Type B pancreatic cell (in vitro differentiated cells): ENCODE data around the gene CPA2. TPM values are rescaled to one million over a fixed set of nuclear protein-coding genes. Genes with fewer than 3 reads are reported as not detected.

Experiments used
- DNase-seq: peaks from one replicate; pipeline ENCODE4 v3.0.0; 2021; ENCODE audit warnings: mixed read lengths; ENCODE audit not compliant: unreplicated experiment; ENCODE audit errors: extremely low spot score
- H3K27ac Mint-ChIP-seq: 2 replicates; pipeline ENCODE4 v1.8.0; 2021; ENCODE audit warnings: mild to moderate bottlenecking, mixed read lengths
- H3K27me3 Mint-ChIP-seq: 2 replicates; pipeline ENCODE4 v1.8.0; 2021; ENCODE audit warnings: mixed read lengths
- H3K36me3 Mint-ChIP-seq: 2 replicates; pipeline ENCODE4 v1.8.0; 2021; ENCODE audit warnings: mixed read lengths
- H3K4me1 Mint-ChIP-seq: one replicate; pipeline ENCODE4 v1.8.0; 2021; ENCODE audit warnings: mixed read lengths; ENCODE audit not compliant: unreplicated experiment
- H3K4me3 Mint-ChIP-seq: 2 replicates; pipeline ENCODE4 v1.8.0; 2021; ENCODE audit warnings: mild to moderate bottlenecking, mixed read lengths
- H3K9me3 Mint-ChIP-seq: 2 replicates; pipeline ENCODE4 v1.8.0; 2021; ENCODE audit warnings: mixed read lengths
- total RNA-seq: library from RNA; stranded (reverse); gene quantifications from 2 replicates; pipeline ENCODE4 v1.2.1, GENCODE V29; 2021; ENCODE audit warnings: low replicate concordance
- TF ChIP-seq, protein P1 (sequence below): fragments of 200-600 bp; sonication (generic); conservative IDR thresholded peaks from 2 replicates; pipeline ENCODE4 v1.5.0; 2021; ENCODE audit warnings: antibody characterized with exemption, mild to moderate bottlenecking

Gene CPA2
- total RNA-seq, 1 donor from 2014 or later, result 19.8 TPM

DNA sequence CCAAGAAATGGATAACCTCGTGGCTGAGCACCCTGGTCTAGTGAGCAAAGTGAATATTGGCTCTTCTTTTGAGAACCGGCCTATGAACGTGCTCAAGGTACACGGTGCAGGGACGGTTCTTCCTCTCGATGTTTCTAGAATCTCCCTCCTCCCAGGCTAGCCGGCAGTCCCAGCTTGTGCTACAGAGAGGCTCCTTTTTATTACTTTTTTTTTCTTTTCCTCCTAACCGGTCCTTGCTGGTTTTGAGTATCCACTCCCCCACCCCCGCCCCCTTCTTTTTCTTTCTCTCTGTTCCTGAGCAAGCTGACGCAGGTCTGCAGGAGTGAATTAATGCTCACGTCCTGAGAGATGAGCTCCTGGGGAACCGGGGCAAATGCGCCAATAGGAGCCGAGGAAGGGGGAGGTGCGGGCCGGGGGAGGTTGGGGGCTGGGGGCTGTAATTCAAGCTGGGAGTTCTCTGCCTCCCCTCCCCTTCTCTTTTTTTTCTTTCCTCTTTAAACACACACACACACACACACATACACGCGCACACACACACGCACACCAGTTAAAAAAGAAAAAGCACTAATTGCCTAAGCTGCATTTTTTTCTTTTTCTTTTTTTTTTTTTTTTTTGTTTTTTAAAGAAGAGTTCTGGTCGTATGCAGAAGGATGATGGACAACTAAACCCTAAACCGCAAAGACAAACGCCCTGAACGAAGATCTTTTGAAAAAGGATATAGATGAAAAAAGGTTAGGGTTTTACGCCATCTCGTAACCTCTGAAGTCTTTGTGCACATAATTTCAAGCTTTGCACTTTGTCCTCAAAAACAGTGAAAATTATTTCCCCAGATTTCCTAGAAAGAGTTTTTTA lies 6.6 kb downstream of the CPA2 start:
- Mint-ChIP-seq H3K4me1 (peaks cover 70% of the 10 kb centered on the region), H3K27me3 (no peaks in the 10 kb centered on the region), H3K36me3 (no peaks in the 10 kb centered on the region), H3K27ac (peak overlapping the region; percentile 93), H3K9me3 (peaks cover 10% of the 10 kb centered on the region), H3K4me3 (peak overlapping the region; percentile 82)
- DNase-seq, result peak; percentile 82
- TF ChIP-seq, protein P1, sequence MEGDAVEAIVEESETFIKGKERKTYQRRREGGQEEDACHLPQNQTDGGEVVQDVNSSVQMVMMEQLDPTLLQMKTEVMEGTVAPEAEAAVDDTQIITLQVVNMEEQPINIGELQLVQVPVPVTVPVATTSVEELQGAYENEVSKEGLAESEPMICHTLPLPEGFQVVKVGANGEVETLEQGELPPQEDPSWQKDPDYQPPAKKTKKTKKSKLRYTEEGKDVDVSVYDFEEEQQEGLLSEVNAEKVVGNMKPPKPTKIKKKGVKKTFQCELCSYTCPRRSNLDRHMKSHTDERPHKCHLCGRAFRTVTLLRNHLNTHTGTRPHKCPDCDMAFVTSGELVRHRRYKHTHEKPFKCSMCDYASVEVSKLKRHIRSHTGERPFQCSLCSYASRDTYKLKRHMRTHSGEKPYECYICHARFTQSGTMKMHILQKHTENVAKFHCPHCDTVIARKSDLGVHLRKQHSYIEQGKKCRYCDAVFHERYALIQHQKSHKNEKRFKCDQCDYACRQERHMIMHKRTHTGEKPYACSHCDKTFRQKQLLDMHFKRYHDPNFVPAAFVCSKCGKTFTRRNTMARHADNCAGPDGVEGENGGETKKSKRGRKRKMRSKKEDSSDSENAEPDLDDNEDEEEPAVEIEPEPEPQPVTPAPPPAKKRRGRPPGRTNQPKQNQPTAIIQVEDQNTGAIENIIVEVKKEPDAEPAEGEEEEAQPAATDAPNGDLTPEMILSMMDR, result no peak

DNA sequence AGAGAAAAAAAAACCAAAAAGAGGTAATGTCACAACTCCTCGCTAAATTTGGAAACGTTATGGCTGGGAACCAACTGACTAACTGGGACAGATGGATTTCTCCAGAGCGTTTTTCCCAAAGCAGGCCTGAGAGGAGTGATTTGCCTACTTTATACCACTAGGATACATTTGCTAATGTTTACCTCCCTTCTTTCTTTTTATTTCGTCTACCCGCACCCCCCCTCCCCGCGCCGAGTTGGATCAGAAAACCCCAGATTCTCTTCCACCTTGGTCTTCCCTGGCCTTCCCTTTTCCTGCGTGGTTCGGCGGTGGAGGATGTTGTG lies 7.2 kb downstream of the CPA2 start:
- H3K27ac Mint-ChIP-seq, result peak overlapping the region; percentile 93
- no peak for DNase-seq
- H3K9me3 Mint-ChIP-seq, result peaks cover 11% of the 10 kb centered on the region
- no peaks in the 10 kb centered on the region for H3K36me3 Mint-ChIP-seq
- TF ChIP-seq, protein P1, result peak; percentile 52
- peaks cover 69% of the 10 kb centered on the region for H3K4me1 Mint-ChIP-seq
- peak overlapping the region; percentile 82 for H3K4me3 Mint-ChIP-seq
- no peaks in the 10 kb centered on the region for H3K27me3 Mint-ChIP-seq

DNA sequence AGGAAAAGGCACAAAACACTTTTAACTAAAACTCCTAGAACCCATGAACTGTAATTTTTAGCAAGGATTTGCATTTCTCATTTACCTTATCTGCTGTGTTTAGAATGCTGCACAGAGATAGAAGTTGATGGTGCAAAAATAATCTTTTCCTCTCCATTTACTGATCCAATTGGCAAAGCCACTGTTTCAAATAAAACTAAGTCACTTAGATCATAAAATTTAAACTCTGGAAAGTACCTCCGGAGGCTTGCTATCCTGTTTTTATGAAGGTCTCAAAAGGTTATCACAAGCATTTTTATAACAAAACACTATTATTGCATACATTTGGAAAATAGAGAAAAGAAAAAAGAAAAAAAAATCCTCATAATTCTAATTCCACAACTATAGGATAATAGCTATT lies 7.6 kb downstream of the CPA2 start:
- no peaks in the 10 kb centered on the region for H3K36me3 Mint-ChIP-seq
- H3K4me3 Mint-ChIP-seq, result peak overlapping the region; percentile 82
- H3K9me3 Mint-ChIP-seq, result peaks cover 15% of the 10 kb centered on the region
- peak overlapping the region; percentile 93 for H3K27ac Mint-ChIP-seq
- no peaks in the 10 kb centered on the region for H3K27me3 Mint-ChIP-seq
- no peak for DNase-seq
- TF ChIP-seq, protein P1, result no peak
- peaks cover 72% of the 10 kb centered on the region for H3K4me1 Mint-ChIP-seq

DNA sequence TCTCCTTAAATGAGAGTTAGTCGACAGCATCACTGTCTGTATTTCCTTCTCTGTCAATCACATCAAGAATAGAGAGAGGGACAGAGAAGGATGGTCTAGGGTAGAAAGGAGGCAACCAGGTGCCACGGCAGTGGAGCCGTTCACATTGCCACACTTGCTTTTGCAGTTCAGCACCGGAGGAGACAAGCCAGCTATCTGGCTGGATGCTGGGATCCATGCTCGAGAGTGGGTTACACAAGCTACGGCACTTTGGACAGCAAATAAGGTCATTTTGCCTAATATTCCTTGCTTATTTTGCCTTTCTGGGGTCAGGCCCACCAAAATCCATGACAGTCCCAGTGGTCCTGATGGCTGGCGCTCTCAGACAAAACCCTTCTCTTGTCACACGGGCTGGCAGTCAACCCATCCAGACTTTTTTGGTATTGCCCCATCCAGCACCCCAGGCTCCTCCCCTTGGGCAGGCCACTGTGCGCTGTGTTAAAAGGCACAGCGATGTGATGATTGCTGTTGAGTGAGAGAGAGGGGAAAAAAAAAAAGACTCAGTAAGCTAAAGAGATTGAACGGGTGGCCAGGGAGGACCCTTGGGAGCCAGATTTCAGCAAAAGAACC lies 8.4 kb downstream of the CPA2 start:
- Mint-ChIP-seq H3K4me1 (peaks cover 68% of the 10 kb centered on the region), H3K9me3 (peaks cover 11% of the 10 kb centered on the region), H3K27me3 (no peaks in the 10 kb centered on the region), H3K36me3 (no peaks in the 10 kb centered on the region), H3K4me3 (peak overlapping the region; percentile 56), H3K27ac (peak overlapping the region; percentile 71)
- TF ChIP-seq, protein P1, result no peak
- no peak for DNase-seq

DNA sequence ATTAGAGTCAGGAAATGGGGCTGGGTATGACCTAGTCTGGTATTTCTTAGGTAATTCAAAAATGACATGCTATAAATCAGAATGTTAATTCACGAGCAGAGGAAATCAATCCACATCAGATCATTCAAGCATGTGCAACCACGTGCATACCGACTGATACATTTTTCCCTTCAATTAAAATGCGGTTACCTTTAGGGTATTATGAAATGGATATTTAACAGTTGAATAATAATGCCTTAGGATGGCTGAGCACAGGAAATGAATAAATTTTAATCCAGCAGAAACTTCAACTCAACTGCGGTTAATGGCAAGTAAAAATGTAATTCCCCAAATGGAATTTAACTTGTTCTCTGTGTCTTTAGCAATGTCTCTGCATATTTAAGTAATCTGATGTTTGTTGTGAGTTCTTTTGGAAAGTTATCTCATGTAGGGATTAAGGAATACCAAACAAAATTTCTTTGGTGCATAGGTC lies 9.2 kb downstream of the CPA2 start:
- no peaks in the 10 kb centered on the region for H3K36me3 Mint-ChIP-seq
- H3K4me3 Mint-ChIP-seq, result peak overlapping the region; percentile 56
- peaks cover 68% of the 10 kb centered on the region for H3K4me1 Mint-ChIP-seq
- H3K27me3 Mint-ChIP-seq, result no peaks in the 10 kb centered on the region
- TF ChIP-seq, protein P1, result no peak
- H3K27ac Mint-ChIP-seq, result peak overlapping the region; percentile 71
- peaks cover 11% of the 10 kb centered on the region for H3K9me3 Mint-ChIP-seq
- DNase-seq, result no peak
